ENCODE measurements around the gene PREX1.
A peak's percentile ranks its signal among the peaks of the same experiment; 100 is the strongest.

PREX1 gene

DNA sequence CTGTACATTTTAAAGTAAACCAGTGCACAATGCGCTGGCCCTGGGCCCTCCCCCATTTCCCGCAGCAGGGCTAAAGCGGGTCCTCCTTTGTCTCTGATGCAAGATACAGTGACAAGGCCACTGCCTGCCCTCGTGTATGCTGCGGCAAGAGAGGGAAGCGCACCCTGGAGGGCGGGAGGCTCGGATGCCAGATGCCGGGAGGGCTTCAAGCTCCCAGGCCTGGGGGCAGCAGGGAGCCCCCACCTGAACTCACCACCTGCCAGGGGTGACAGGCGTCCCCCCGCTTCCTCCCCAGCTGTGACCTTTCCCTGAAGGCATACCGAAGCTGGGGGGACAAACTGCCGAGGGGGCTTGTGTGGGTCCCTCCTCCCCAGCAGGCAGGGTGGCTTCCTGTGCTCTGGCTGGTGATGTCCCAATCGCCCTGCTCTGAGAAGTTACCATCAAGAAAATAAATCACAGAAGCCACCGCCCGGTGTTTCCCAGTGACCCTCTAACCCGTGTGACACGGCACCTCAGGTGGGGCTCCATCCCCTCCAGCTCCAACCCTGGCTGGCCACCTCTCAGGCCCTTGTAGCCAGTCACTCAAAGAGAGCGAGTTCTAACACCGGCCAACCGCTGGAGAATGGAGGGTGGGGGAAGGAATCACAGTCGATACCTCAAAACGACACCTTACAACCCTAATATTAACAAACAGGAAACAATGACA, 203.3 kb downstream of the PREX1 start:
- DNase-seq: peak in 3 of 10 donors; percentile 53 to 76 (median 74)
- intact Hi-C loops (cut with DNase I): loop anchor here (5.0 kb wide), 1 partner anchor 897 kb away; no protein-coding TSS in a partner anchor

DNA sequence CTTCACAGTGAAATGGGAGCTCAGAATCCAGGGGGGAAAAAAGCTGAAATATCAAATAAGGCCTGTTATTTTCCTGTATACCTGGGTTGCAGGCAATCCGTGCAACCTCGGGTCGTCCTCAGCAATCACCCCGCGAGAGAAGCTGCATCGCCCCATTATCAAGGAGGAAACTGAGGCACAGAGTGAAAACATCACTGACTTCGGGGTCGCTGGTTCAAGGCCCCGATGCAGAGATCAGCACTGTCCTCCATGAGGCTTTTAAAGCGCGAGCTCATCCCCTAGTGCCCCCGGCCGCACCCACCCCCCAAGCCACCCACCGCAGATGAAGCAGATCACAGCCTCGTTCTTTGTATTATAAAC, 203.9 kb downstream of the PREX1 start:
- peak in 3 of 10 donors; percentile 15 to 51 (median 46) for DNase-seq
- intact Hi-C loops (cut with DNase I): loop anchor here (5.0 kb wide), 1 partner anchor 897 kb away; no protein-coding TSS in a partner anchor

DNA sequence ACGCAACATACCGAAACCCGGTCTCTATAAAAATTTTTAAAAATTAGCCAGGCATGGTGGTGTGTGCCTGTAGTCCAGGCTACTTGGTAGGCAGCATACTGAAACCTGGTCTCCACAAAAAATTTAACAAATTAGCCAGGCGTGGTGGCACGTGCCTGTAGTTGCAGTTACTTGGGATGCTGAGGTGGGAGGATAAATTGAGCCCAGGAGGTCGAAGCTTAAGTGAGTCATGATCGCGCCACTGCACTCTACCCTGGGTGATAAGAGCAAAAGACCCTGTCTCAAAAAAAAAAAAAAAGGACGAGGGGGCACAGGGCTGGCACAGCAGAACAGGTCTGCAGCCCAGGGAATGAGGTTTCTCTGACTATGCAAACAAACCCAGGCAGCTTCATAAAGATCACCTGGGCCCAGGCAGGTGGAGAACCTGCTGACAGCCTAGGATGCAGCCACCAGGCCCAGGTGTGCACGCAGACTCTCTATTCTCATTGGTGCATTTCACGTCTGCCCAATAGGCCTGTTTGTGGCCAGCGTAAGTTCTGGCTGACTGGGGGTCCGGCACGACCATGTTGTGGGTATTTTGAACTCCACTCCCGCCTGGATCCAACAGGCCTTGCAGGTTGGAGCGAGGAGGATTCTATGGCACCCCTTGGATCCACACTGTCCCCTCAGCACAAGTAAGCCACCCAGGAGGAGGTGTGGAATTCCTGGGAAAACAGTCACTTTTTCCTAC, 204.5 kb downstream of the PREX1 start:
- peak in 3 of 10 donors; percentile 50 to 76 (median 74) for DNase-seq
- intact Hi-C loops (cut with DNase I): loop anchor here (5.0 kb wide), 1 partner anchor 896 kb away; no protein-coding TSS in a partner anchor

DNA sequence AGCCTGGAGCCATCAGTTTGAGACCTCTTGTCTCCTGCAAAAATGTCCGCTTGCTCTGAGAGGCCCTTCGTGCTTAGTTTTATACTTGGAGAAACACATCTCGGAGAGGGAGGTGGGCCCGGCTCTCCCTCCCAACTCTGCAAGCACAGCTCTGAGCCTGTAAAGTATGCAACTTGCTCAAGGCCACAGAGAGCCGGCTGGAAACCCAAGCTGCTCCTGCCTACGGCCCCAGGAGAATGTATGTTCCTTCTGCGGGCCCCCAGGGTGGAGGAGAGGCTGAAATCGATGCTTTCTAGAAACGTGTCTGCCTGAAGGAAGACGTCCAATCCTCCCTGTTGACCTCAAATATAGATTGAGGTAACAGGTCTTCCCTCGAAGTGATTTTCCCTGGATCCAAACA, 205.4 kb downstream of the PREX1 start:
- intact Hi-C loops (cut with DNase I): loop anchor here (5.0 kb wide), 1 partner anchor 895 kb away; no protein-coding TSS in a partner anchor
- peak in 2 of 10 donors; percentile 57 to 65 for DNase-seq

DNA sequence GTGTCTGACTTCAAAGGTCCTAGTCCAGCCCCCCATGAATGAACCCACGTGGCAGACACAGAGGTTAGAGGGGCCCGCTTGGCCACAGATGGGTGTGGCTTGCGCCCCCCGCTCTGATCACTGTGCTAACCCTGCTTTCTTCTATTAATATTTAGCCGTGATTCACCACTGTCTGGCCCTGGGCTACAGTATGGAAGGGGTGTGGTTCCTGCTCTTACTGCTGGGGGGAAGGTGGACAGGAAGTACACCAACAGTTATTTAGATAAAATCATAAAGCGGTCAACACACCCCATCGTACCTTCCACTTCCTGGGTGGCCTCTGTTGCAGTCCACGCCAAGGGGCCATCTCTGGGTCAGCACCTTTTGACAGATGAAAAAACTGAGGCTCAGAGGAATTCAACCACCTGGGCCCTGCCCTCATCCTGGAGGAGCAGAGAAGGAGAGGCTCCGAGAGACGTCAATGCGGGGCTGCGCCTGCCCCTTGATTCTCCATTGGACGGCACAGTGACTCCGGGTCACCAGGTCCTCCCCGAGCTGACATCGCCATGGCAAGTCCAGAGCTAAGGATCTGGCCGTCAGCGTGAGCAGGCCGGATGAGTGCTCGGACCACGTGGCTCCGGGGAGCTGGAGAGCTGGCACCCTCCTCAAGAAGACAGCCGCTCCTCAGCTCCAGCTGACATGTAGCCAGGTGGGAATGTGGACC, 206.3 kb downstream of the PREX1 start:
- peak in 3 of 10 donors; percentile 47 to 86 (median 64) for DNase-seq
- intact Hi-C loops (cut with DNase I): loop anchor here (1.0 to 5.0 kb wide), 3 partner anchors 835 to 958 kb away; no protein-coding TSS in a partner anchor

DNA sequence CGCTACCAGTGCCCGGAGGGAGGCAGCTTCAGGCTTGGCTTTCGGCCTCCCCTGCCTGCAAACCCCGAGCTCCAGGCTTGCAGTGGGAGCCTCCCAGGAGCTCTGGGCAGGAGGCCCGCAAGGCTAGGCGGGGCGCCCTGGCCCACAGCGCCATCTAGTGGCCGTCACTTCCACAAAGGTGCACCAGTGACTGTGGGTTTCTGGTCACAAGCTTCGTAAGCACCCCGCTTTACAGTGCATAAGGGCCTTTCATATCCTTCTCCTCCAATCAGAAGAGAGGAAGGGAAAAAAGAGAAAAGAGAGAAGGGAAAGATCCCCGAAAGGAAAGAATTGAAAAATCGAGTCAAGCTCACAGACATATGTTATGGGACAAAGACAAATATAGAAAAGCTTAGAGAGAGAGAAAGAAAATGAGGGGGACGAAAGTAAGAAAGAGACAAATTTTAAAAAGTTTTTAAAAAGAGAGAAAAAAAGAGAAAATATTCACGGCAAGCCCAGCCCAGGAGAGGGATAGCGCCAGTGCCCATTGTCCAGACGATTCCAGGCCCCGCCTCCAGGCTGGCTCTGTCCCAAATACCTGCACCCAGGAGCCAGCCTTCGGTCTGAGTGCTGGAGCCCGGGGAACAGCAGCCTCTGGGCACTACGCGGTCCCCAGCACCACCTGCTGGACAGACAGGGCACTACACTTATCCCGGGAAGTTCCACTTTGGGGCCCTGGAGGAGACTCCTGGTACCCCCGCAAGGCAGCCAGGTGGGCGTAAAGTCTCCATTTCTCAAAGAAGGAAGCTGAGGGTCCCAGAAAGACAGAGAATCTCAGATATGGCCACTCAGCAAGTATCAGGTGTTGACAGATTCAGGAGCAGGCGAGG, 207.1 kb downstream of the PREX1 start:
- intact Hi-C loops (cut with DNase I): loop anchor here (1.0 to 5.0 kb wide), 3 partner anchors 834 to 957 kb away; no protein-coding TSS in a partner anchor
- DNase-seq: peak; percentile 81 to 98 (median 90)

DNA sequence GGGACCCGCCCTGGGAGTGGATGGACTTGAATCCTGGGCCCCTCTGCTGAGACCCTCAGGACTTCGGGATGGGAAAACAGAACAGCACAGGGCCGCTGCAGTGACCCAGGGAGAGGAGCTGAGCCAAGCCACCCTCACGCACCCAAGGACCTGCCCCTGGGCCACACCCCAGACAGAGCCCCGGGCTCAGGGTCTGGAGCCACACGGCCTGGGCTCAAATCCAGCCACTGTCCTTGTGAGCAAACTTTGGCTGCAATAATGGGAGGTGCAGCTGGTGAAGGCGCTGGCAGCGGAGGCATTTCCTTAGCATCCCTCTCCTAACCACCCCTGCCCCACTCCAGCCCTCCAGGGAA, 207.7 kb downstream of the PREX1 start:
- no peak for DNase-seq
- intact Hi-C loops (cut with DNase I): loop anchor here (5.0 kb wide), 1 partner anchor 893 kb away; no protein-coding TSS in a partner anchor

DNA sequence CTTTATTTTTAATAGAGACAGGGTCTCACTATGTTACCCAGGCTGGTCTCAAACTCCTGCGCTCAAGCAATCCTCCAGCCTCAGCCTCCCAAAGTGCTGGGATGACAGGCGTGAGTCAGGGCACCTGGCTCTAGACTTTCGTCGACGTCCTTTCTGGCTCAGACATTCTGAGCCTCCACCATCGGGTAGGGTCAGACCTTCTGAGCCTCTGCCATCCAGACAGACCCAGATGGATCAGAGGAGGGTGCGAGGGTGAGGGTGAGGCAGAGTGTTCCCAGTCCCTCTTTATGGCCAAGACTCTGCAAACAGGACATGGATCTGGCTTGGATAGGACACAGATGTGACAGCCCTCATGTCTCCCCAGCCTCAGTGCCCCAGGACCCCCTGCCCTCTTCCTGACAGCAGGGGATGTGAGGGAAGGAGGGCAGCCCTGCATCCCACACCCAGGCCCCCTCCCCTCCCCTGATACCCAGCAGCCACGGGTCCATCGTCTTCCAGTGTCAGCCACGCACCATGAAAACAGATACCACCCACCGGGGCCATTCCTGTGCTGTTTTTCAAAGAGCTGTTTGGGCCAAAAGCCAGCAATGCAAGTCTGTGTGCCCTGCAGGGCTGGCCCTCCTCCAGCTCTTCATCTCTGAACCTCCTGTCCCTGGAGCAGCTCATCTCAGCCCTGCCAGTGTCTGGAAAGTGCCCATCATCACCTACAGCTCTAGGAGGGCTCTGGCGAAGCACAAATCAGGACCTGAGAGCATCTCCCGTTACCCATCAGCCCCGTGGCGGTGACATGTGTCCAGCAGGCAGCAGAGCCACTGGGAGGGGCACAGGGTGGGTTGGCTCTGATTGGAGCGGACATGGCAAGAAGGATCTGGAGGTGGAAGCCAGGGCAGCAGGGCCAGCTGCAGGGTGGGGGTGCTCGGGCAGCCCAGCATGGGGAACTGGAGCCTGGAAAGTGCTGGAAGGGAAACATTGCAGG, 208.4 kb downstream of the PREX1 start:
- intact Hi-C loops (cut with DNase I): loop anchor here (5.0 kb wide), 1 partner anchor 892 kb away; no protein-coding TSS in a partner anchor
- DNase-seq: peak in 3 of 10 donors; percentile 67 to 76 (median 71)

DNA sequence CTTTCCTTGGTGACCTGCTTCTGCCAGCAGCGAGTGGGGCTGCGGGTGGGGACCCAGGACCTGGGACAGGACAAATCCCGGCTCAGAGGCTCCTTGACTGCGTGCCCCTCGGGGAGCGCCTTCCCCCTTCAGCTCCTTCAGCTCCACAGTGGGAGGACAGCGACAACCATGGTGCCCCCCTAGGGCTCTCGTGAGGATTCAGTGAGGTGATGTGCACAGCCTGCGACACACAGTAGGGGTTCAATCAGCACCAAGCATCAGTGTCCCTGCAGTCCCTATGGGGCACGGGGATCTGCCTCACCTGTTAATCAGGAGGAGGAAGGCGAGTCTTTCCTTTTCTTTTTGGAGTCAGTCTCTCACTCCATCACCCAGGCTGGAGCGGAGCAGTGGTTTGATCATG, 209.2 kb downstream of the PREX1 start:
- intact Hi-C loops (cut with DNase I): no loop called here
- DNase-seq: peak in 3 of 10 donors; percentile 48 to 58 (median 51)

DNA sequence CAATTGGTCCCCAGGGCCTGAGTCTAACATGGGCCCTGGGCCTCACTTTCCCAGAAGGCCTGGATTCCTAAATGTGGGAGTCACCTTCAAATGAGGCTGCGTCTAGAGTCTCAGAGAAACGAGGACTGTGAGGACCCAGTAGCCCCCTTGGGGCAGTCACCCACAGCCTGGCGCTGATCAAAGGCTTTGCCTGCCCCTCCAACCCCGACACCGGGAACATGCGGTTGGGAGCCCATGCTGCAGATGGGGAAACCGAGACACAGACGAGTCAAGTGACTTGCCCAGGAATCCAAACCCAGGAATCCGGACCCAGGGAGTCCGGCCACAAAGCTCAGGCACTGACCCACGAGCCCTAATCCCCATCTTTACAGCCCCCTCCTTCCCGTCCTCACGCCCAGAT, 209.7 kb downstream of the PREX1 start:
- peak in 3 of 10 donors; percentile 45 to 79 (median 59) for DNase-seq
- intact Hi-C loops (cut with DNase I): no loop called here

DNA sequence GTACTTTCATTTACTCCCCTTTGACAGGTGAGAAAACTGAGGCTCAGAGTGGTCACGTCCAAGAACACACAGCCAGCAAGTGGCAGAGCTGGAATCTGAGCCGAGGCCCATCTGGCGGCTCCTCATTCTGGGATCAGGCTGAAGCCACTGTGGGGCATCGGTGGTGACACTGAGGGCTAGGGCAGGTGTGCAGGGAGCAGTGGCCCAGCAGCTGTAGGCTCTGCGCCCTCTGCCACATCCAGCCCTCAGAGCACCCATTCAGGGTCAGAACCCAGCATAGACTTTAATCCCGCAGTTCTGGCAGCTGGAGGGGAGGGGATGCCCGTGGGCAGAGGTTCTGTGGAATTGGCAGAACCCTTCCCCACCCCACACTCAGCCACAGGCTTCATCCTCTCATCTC, 210.3 kb downstream of the PREX1 start:
- intact Hi-C loops (cut with DNase I): no loop called here

DNA sequence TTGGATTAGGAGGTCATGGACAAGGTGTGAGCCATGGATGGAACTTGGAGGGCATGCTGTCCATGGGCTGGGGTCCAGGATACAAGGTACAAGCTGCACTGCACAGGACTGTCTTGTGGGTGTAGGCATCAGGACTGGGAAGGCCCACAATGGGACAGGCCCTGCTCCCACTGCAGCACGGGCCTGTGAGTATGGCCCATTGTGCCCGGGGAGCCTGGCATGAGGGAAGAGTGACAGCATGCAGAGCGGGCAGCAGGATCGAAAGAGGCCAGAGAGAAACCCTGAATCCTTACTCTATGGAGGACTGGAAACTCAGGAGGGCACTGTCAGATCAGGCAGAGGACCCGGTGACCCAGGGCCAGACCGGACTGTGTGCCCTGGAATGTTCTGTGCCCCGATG, 211.3 kb downstream of the PREX1 start:
- intact Hi-C loops (cut with DNase I): no loop called here
- DNase-seq: peak in 3 of 10 donors; percentile 33 to 78 (median 43)

More for the DNA sequence above, 210.3 kb downstream of the PREX1 start:
- peak in 3 of 10 donors; percentile 51 to 74 (median 63) for DNase-seq

DNA sequence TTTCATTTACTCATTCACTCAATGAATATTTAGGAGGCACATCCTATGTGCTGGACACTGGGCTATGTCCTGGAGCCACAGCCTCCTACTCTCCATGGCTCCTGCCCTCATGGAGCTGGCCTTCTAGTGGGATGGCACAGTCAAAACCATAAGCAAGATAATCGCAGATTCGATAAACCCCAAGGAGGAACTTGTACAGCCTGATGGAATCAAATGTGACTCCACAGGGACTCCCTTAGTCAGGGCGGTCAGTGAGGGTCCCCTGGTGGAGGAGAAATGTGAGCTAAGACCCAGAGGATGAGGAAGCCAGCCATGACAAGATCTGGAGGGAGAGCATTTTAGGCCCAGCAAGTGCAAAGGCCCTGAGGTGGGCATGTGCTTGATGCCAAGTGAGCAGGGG, 211.9 kb downstream of the PREX1 start:
- intact Hi-C loops (cut with DNase I): no loop called here
- peak in 2 of 10 donors; percentile 8 to 18 for DNase-seq

DNA sequence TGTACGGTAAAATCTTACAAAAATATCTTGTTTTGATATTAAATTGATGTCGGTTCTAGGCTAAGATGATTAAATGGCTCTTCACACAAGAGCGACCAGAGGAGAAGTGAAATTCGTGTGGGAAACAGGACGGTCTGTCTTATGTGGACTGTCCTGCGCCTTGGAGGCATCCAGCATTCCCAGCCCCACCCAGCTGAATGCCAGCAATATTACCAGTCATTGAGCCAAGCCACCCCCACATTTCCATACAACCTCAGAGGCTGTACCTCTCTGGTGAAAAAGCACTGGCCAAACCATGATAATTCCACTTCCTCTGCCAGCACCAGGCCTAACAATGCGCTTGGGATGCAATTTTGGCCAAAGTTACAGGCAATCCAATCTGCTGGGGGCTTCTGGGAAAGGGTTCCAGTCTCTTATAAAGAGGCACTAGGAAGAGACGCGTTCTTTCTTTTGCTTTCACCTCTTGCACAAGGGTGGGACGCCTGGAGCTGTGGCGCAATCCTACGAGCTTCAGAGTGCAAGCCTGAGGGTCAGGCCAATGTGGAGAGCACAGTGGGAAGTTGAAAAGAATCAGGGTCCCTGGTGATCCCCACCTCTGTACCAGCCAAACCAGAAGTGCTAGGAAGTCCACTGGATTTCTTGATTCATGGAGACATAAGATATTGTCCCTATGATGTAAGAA, 213.1 kb downstream of the PREX1 start:
- intact Hi-C loops (cut with DNase I): no loop called here
- DNase-seq: peak in 2 of 10 donors; percentile 4 to 37

DNA sequence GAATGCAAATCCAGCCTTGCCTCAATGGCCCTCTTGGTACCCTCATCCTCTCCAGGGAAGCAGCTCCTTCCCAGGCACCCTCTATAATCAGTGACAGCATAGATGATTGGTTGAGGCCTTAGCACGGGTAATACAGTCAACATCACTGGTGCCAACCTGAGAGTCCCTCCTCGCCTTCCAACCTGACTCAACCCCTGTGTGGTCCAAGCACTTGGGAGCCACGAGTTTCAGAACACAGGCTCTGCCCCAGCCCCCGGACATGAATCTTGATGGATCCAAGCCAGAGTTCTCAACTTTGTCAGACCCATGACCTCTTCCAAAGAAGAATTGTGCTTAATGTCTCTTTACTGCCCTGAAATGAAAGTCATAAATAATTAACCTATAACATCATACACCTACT, 213.9 kb downstream of the PREX1 start:
- DNase-seq: peak in 2 of 10 donors; percentile 36 to 51
- intact Hi-C loops (cut with DNase I): no loop called here

DNA sequence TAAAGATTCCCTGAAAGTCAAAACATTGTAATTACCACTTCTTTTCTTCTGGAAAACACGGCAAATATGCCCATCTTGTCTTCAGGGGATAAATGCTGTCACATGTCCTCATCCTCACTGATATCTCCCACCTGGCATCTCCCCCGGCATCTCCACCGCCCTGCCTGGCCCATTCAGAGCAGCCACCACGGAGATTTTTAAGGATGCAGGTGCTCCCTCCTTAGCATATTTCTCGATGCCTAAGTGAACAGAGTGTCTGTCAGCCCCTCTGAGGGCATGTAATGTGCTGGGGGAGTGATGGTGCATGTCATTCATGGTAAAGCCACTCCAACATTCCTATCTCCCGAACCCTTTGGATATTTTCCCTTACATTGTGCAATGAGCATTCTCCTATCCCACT, 215.5 kb downstream of the PREX1 start:
- intact Hi-C loops (cut with DNase I): no loop called here
- DNase-seq: peak in 1 of 10 donors; percentile 16

DNA sequence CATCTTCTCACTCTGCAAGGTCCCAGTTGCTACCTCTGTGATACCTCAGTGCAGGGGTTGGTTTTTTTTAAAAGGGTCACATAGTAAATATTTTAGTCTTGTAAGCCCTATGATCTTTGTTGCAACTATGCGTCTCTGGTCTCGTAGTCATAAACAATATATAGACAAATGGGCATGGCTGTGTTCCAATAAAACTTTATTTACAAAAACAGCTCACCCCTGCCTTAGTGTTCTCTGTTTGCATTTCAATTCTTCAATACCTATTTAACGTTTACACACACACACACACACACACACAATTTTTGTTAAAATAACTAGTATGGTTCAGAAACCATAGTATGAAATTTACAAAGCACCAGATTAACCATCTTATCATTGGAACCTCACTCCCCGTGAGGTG, 216.8 kb downstream of the PREX1 start:
- DNase-seq: no peak
- intact Hi-C loops (cut with DNase I): no loop called here

DNA sequence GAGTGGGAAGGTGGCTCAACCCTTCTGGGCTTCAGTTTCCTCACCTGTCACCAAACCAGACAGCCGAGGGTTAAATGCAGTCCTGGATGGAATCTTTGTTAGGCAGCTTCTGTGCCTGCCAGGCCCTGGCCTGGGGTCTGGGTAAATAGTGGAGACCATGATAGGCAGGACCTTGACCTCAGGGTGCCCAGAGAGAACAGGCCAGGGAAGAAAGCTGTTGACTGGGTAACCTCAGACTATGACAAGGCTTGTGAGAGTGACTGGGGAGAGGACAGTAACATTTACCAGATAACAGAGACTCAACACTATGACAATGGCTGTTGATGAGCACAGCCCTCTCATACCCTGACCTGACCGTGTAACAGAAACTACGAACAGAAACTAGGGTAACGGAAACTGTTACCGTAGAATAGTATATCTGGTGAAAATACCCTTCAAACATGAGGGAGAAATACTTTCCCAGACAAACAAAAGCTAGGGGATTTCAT, 218.3 kb downstream of the PREX1 start:
- intact Hi-C loops (cut with DNase I): no loop called here
- no peak for DNase-seq

Data from posterior cingulate gyrus (tissue), 11 donors.